Testis (tissue), 3 donors: ENCODE results near the gene LNX1. TPM values are rescaled to one million over a fixed set of nuclear protein-coding genes. Genes with fewer than 3 reads are reported as not detected.

ENCODE experiments used
- DNase-seq: peaks from one replicate; pipeline ENCODE4 v3.0.0-alpha.2; 2019
- H3K27ac ChIP-seq, 2 donors: fragments of 200-600 bp; sonication (generic); one replicate each; pipeline ENCODE4 v1.5.1; 2019
- H3K27me3 ChIP-seq: fragments of 200-600 bp; sonication (generic); one replicate; pipeline ENCODE4 v1.5.1; 2019
- H3K36me3 ChIP-seq: fragments of 200-600 bp; sonication (generic); one replicate; pipeline ENCODE4 v1.5.1; 2017; ENCODE audit warnings: low read depth; ENCODE audit errors: missing control alignments
- H3K4me1 ChIP-seq: fragments of 200-600 bp; sonication (generic); one replicate; pipeline ENCODE4 v1.5.1; 2019
- H3K4me3 ChIP-seq, 2 donors: fragments of 200-600 bp; sonication (generic); one replicate each; pipeline ENCODE4 v1.5.1; 2017 to 2019
- H3K9me3 ChIP-seq: fragments of 200-600 bp; sonication (generic); one replicate; pipeline ENCODE4 v1.5.1; 2017
- POLR2A ChIP-seq: fragments of 450-650 bp; IDR thresholded peaks from one replicate; pipeline ENCODE4 v1.6.1; 2017; ENCODE audit warnings: antibody characterized with exemption, mild to moderate bottlenecking, moderate library complexity
- WGBS, 2 donors: methylation state at CpG; one replicate each; pipeline ENCODE4 v1.1.5; 2018; 5-methylcytosine and 5-hydroxymethylcytosine counted together
- intact Hi-C: fragments of 100-400 bp; cut with DNase I; formaldehyde crosslinking; loops from one replicate; pipeline ENCODE4 v1.15.1; 2023; ENCODE audit warnings: low total_unique reads
- polyA plus RNA-seq: library from polyadenylated mRNA; stranded (reverse); fragments of 350-450 nt; fragmentation: Illumina TruSeq; extraction: RNeasy Lipid Tissue Mini Kit (QIAGEN cat#74804); gene quantifications from one replicate; pipeline ENCODE4 v1.2.3, GENCODE V29; 2014; ENCODE audit warnings: low read depth, low replicate concordance; ENCODE audit not compliant: insufficient read depth
- total RNA-seq, 2 donors: library from RNA; depleted of rRNA; stranded (reverse); fragments of >200 nt; gene quantifications; one replicate each; pipeline ENCODE4 v1.2.3, GENCODE V29; 2016
- TF ChIP-seq, protein P1 (sequence below), 3 experiments: fragments of 450-650 bp in 2 of 3; fragments of 200-600 bp in 1 of 3; sonication (generic) in 1 of 3; IDR thresholded peaks; one replicate each; pipeline ENCODE4 v1.5.1; 2016 to 2019; ENCODE audit warnings: antibody characterized with exemption in 3 of 3, mild to moderate bottlenecking in 2 of 3, moderate library complexity in 1 of 3

Gene LNX1
- total and polyA plus RNA-seq, 3 donors from 2014 or later, result 4.3 to 8.3 (median 5.8) TPM

DNA sequence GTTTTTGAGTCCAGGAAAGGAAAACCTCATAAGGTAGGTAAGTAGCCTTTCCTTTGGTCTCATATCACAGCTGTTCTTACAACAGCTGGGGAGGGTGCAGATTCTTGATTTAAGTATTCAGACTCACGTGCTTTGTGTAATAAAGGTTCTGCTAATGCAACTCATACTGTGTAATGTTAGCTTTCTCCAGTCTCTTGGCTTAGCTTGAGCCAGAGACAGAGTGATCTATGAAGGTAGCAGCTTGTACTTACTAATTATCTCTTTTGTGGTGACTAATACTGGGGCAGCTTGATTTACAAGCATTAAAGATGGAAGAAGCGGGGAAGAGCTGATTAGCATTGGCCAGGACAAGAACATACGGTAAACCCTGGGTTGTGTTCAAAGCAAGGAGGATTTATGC lies 80.3 kb downstream of the LNX1 start:
- Histone ChIP-seq H3K36me3 (no peaks in the 10 kb centered on the region), H3K4me1 (peaks cover 7% of the 10 kb centered on the region), H3K9me3 (no peaks in the 10 kb centered on the region), H3K4me3 (no peak overlapping the region), H3K27ac (no peak overlapping the region), H3K27me3 (no peaks in the 10 kb centered on the region)
- TF ChIP-seq, protein P1, sequence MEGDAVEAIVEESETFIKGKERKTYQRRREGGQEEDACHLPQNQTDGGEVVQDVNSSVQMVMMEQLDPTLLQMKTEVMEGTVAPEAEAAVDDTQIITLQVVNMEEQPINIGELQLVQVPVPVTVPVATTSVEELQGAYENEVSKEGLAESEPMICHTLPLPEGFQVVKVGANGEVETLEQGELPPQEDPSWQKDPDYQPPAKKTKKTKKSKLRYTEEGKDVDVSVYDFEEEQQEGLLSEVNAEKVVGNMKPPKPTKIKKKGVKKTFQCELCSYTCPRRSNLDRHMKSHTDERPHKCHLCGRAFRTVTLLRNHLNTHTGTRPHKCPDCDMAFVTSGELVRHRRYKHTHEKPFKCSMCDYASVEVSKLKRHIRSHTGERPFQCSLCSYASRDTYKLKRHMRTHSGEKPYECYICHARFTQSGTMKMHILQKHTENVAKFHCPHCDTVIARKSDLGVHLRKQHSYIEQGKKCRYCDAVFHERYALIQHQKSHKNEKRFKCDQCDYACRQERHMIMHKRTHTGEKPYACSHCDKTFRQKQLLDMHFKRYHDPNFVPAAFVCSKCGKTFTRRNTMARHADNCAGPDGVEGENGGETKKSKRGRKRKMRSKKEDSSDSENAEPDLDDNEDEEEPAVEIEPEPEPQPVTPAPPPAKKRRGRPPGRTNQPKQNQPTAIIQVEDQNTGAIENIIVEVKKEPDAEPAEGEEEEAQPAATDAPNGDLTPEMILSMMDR (IDR thresholded peaks at IDR 0.05), result no peak
- no peak for TF ChIP-seq POLR2A
- WGBS, 2 donors, result 8 to 17% methylated on average over 3 of the region's 3 CpGs
- intact Hi-C loops, result no loop called here
- no peak for DNase-seq

GRCh38 chr4:53510321-53510720 lies 81.0 kb downstream of the LNX1 start:
- intact Hi-C loops, result no loop called here
- Histone ChIP-seq H3K27ac (no peak overlapping the region), H3K4me3 (no peak overlapping the region), H3K9me3 (no peaks in the 10 kb centered on the region), H3K36me3 (no peaks in the 10 kb centered on the region), H3K4me1 (peaks cover 7% of the 10 kb centered on the region), H3K27me3 (no peaks in the 10 kb centered on the region)
- WGBS, 2 donors, result 22 to 23% methylated on average over 4 to 5 of the region's 5 CpGs
- DNase-seq, result no peak
- TF ChIP-seq, protein P1 (IDR thresholded peaks at IDR 0.05), result no peak
- TF ChIP-seq POLR2A, result no peak

DNA sequence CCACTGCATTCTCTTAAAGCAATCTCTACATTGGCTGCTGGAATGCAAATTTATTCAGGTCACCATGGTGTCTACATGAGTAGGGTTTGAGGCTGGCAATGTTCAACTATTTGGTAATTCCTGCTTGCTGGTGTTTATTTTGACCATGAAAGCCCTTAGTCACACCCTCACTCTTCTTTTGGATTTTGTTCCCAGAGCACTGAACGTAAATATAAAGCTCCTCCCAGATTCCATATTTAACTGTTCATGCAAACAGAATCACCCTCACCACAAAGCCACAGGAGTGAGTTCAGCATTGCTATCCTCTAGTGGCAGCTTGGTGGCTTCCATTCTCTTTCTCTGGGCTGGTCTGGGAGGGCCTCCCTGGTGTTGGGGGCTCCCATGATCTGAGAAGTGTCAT lies 82.8 kb downstream of the LNX1 start:
- Histone ChIP-seq H3K4me1 (peaks cover 7% of the 10 kb centered on the region), H3K4me3 (peak overlapping the region in 1 of 2 donors; percentile 30), H3K27me3 (no peaks in the 10 kb centered on the region), H3K9me3 (no peaks in the 10 kb centered on the region), H3K27ac (no peak overlapping the region), H3K36me3 (no peaks in the 10 kb centered on the region)
- WGBS, 2 donors, result 50 to 65% methylated on average over 1 of the region's 1 CpG
- DNase-seq, result no peak
- intact Hi-C loops, result no loop called here
- no peak for TF ChIP-seq POLR2A
- TF ChIP-seq, protein P1 (IDR thresholded peaks at IDR 0.05), result no peak

DNA sequence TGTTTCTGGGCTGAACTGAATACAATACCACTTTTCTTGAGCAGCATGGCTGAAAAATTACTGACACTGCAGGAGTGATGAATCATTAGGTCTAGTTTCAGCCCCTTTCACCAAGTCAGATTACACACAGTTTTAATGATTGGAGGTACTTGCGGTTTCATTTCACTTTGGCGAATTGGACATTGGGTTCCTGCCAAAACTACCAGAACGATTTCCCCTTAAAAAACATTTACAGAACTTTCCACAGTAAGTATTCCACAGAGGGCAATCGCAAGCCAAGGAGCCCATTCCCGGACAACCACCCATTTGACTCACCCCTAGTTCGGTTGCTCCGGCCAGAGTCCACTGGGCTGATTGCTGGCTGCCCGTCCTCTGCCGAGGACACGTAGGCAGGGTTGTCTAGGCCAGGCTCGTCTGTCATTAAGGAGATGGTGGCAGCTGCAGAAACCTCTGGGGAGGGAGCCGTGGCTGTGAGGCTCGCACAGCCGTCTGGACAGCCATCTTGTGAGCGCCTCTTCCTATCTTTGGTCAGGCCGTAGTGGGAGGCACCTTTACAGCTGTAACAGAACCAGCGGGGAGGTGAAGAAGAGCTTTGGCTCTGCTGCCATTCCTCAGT lies 83.5 kb downstream of the LNX1 start:
- 44 to 48% methylated on average over 10 to 17 of the region's 17 CpGs for WGBS, 2 donors
- peak; percentile 43 for DNase-seq
- H3K4me1 ChIP-seq, result peaks cover 7% of the 10 kb centered on the region
- no peaks in the 10 kb centered on the region for H3K36me3 ChIP-seq
- TF ChIP-seq POLR2A, result no peak
- TF ChIP-seq, protein P1 (IDR thresholded peaks at IDR 0.05), result no peak
- H3K4me3 ChIP-seq, result peak overlapping the region in 1 of 2 donors; percentile 30
- H3K27ac ChIP-seq, result peak overlapping the region in 1 of 2 donors; percentile 3
- intact Hi-C loops, result no loop called here
- H3K9me3 ChIP-seq, result no peaks in the 10 kb centered on the region
- H3K27me3 ChIP-seq, result no peaks in the 10 kb centered on the region

- Histone ChIP-seq H3K36me3 (no peaks in the 10 kb centered on the region), H3K9me3 (no peaks in the 10 kb centered on the region), H3K27me3 (no peaks in the 10 kb centered on the region), H3K4me1 (peaks cover 7% of the 10 kb centered on the region), H3K27ac (no peak overlapping the region), H3K4me3 (no peak overlapping the region)
- intact Hi-C loops, result no loop called here
- TF ChIP-seq, protein P1 (IDR thresholded peaks at IDR 0.05), result no peak
- no peak for TF ChIP-seq POLR2A
- WGBS, 2 donors, result 77 to 82% methylated on average over 7 of the region's 7 CpGs
- no peak for DNase-seq
These were observed 84.2 kb downstream of the LNX1 start for GRCh38 chr4:53507058-53507457.
